ENCODE measurements around the gene ZNF304.

- TF ChIP-seq, protein P1, sequence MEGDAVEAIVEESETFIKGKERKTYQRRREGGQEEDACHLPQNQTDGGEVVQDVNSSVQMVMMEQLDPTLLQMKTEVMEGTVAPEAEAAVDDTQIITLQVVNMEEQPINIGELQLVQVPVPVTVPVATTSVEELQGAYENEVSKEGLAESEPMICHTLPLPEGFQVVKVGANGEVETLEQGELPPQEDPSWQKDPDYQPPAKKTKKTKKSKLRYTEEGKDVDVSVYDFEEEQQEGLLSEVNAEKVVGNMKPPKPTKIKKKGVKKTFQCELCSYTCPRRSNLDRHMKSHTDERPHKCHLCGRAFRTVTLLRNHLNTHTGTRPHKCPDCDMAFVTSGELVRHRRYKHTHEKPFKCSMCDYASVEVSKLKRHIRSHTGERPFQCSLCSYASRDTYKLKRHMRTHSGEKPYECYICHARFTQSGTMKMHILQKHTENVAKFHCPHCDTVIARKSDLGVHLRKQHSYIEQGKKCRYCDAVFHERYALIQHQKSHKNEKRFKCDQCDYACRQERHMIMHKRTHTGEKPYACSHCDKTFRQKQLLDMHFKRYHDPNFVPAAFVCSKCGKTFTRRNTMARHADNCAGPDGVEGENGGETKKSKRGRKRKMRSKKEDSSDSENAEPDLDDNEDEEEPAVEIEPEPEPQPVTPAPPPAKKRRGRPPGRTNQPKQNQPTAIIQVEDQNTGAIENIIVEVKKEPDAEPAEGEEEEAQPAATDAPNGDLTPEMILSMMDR (IDR thresholded peaks at IDR 0.05), result no peak
- TF ChIP-seq ZFX (IDR thresholded peaks at IDR 0.05; ENCODE audit: borderline replicate concordance), result no peak
Measured at GRCh38 chr19:57310792-57311191, 40.3 kb upstream of the ZNF304 start.

All from 22Rv1 (cell line).